SK-N-SH (cell line): ENCODE measurements around the gene DNAJC16. TPM values are rescaled to one million over a fixed set of nuclear protein-coding genes. Genes with fewer than 3 reads are reported as not detected.

Source experiments
- CTCF ChIA-PET: fragments of 300-600, 350-600 bp; formaldehyde crosslinking; extraction: SDS; loops from one replicate; lab custom pipeline; 2021; lab: Yijun Ruan, JAX
- POLR2A ChIA-PET: fragments of 350-600 bp; sonication (Branson Sonifier 250); formaldehyde crosslinking; extraction: SDS; loops from one replicate; lab custom pipeline; 2020; ENCODE audit warnings: antibody characterized with exemption, inconsistent platforms; lab: Yijun Ruan, JAX
- DNase-seq: peaks from one replicate; pipeline ENCODE4 v3.0.0; 2012
- H2AFZ ChIP-seq: fragments of 200-600 bp; sonication (generic); 2 replicates; pipeline ENCODE4 v1.8.1; 2016; ENCODE audit warnings: antibody characterized with exemption, mild to moderate bottlenecking, low read depth
- H3F3A ChIP-seq: fragments of 200-600 bp; sonication (generic); replicated peaks from 2 replicates; pipeline ENCODE3; 2016; ENCODE audit warnings: antibody characterized with exemption, mild to moderate bottlenecking; ENCODE audit not compliant: insufficient read depth
- H3K27ac ChIP-seq, 2 experiments: fragments of 200-500 bp in 1 of 2; fragments of 200-600 bp in 1 of 2; sonication (Bioruptor generic) in 1 of 2; sonication (generic), shearing (Covaris generic) in 1 of 2; 2 replicates each; pipeline versions ENCODE4 v1.5.1 to v1.6.1; 2014 to 2016; ENCODE audit warnings: low read depth in 2 of 2, inconsistent platforms in 1 of 2, low read length in 1 of 2, mild to moderate bottlenecking in 1 of 2, mixed read lengths in 1 of 2
- H3K27me3 ChIP-seq: fragments of 200-600 bp; sonication (generic), shearing (Covaris generic); 2 replicates; pipeline ENCODE4 v1.6.1; 2016; ENCODE audit warnings: mixed run types; ENCODE audit not compliant: insufficient read depth
- H3K36me3 ChIP-seq, 2 experiments: fragments of 200-500 bp in 1 of 2; fragments of 200-600 bp in 1 of 2; sonication (Bioruptor generic) in 1 of 2; sonication (generic) in 1 of 2; replicated peaks in 1 of 2; 2 replicates each; pipeline versions ENCODE3 to v1.5.1; 2014 to 2016; ENCODE audit warnings: low read length in 1 of 2, mild to moderate bottlenecking in 1 of 2; ENCODE audit not compliant: insufficient read depth in 2 of 2, control insufficient read depth in 1 of 2
- H3K4me1 ChIP-seq, 2 experiments: fragments of 200-500 bp in 1 of 2; fragments of 200-600 bp in 1 of 2; sonication (Bioruptor generic) in 1 of 2; sonication (generic), shearing (Covaris generic) in 1 of 2; 2 replicates each; pipeline versions ENCODE4 v1.5.1 to v1.6.1; 2014 to 2016; ENCODE audit warnings: low read depth in 1 of 2, low read length in 1 of 2, mixed run types in 1 of 2; ENCODE audit not compliant: insufficient read depth in 2 of 2, control insufficient read depth in 1 of 2
- H3K4me2 ChIP-seq: fragments of 200-600 bp; sonication (generic), shearing (Covaris generic); 2 replicates; pipeline ENCODE4 v1.6.1; 2017; ENCODE audit warnings: mixed run types
- H3K4me3 ChIP-seq, 2 experiments: fragments of 200-500 bp in 1 of 2; fragments of 200-600 bp in 1 of 2; sonication (Bioruptor generic) in 1 of 2; sonication (generic), shearing (Covaris generic) in 1 of 2; 2 replicates each; pipeline versions ENCODE4 v1.5.1 to v1.8.1; 2014 to 2016; ENCODE audit warnings: low read depth in 2 of 2, inconsistent platforms in 1 of 2, low read length in 1 of 2, mild to moderate bottlenecking in 1 of 2, mixed read lengths in 1 of 2, moderate library complexity in 1 of 2
- H3K79me2 ChIP-seq: fragments of 200-600 bp; sonication (generic); 2 replicates; pipeline ENCODE4 v1.8.1; 2017; ENCODE audit warnings: mild to moderate bottlenecking; ENCODE audit not compliant: insufficient read depth
- H3K9ac ChIP-seq: fragments of 200-600 bp; sonication (generic); 2 replicates; pipeline ENCODE4 v1.6.1; 2017; ENCODE audit warnings: mixed run types
- H3K9me2 ChIP-seq: fragments of 200-600 bp; sonication (generic); 2 replicates; pipeline ENCODE4 v1.6.1; 2017; ENCODE audit warnings: mixed run types
- H3K9me3 ChIP-seq: fragments of 200-600 bp; sonication (generic); 2 replicates; pipeline ENCODE4 v1.6.1; 2017; ENCODE audit warnings: mixed run types, mild to moderate bottlenecking, moderate library complexity
- H4K20me1 ChIP-seq: fragments of 200-600 bp; sonication (generic); 2 replicates; pipeline ENCODE4 v1.6.1; 2017; ENCODE audit warnings: mild to moderate bottlenecking, mixed run types; ENCODE audit not compliant: insufficient read depth
- CTCF ChIP-seq: fragments of 200-600 bp; sonication (generic); IDR thresholded peaks from 2 replicates; pipeline ENCODE4 v1.6.1; 2017; ENCODE audit warnings: antibody characterized with exemption, mild to moderate bottlenecking, moderate library complexity
- ELF1 ChIP-seq: IDR thresholded peaks from 2 replicates; pipeline ENCODE4 v1.4.0; 2012
- EP300 ChIP-seq, 2 experiments: IDR thresholded peaks; 2 replicates each; pipeline versions ENCODE4 v1.4.0 to v1.6.1; 2012; ENCODE audit warnings: borderline replicate concordance in 1 of 2, low read depth in 1 of 2, low read length in 1 of 2
- EZH2phosphoT487 ChIP-seq: fragments of 200-600 bp; sonication (generic); IDR thresholded peaks from 2 replicates; pipeline ENCODE4 v1.6.1; 2017; ENCODE audit warnings: low read depth, mixed run types, mild to moderate bottlenecking, antibody characterized with exemption, moderate library complexity, borderline replicate concordance
- FOSL2 ChIP-seq: IDR thresholded peaks from 2 replicates; pipeline ENCODE4 v1.4.0; 2012; ENCODE audit warnings: low read depth, mild to moderate bottlenecking, moderate library complexity, borderline replicate concordance
- FOXJ3 ChIP-seq: sonication (generic); formaldehyde crosslinking; IDR thresholded peaks from 2 replicates; pipeline ENCODE4 v1.5.1; 2020; ENCODE audit warnings: mild to moderate bottlenecking, missing genetic modification reagents
- GATA2 ChIP-seq: sonication (generic); formaldehyde crosslinking; IDR thresholded peaks from 2 replicates; pipeline ENCODE4 v1.5.0; 2020; ENCODE audit warnings: mild to moderate bottlenecking, missing genetic modification reagents
- MXI1 ChIP-seq: IDR thresholded peaks from 2 replicates; pipeline ENCODE4 v1.6.1; 2012; ENCODE audit warnings: mild to moderate bottlenecking, low read depth, low read length, improper control_type of control experiment
- NFIC ChIP-seq: IDR thresholded peaks from 2 replicates; pipeline ENCODE4 v1.4.0; 2012; ENCODE audit warnings: borderline replicate concordance
- POLR2AphosphoS5 ChIP-seq: IDR thresholded peaks from 2 replicates; pipeline ENCODE4 v1.6.1; 2012; ENCODE audit warnings: low read depth, low read length
- RAD21 ChIP-seq: IDR thresholded peaks from 2 replicates; pipeline ENCODE4 v1.6.1; 2012; ENCODE audit warnings: mild to moderate bottlenecking, low read length
- RCOR1 ChIP-seq: fragments of 150-350 bp; IDR thresholded peaks from 2 replicates; pipeline ENCODE4 v1.6.1; 2017; ENCODE audit warnings: antibody characterized with exemption, low read length
- RFX5 ChIP-seq: IDR thresholded peaks from 2 replicates; pipeline ENCODE4 v1.6.1; 2012; ENCODE audit warnings: mild to moderate bottlenecking, improper control_type of control experiment, low read length
- RXRA ChIP-seq: IDR thresholded peaks from 2 replicates; pipeline ENCODE4 v1.4.0; 2012; ENCODE audit warnings: low read depth, mild to moderate bottlenecking, borderline replicate concordance
- SIN3A ChIP-seq: IDR thresholded peaks from 2 replicates; pipeline ENCODE4 v1.6.1; 2012; ENCODE audit warnings: low read depth, mild to moderate bottlenecking, low read length, moderate library complexity, borderline replicate concordance
- TCF12 ChIP-seq: IDR thresholded peaks from 2 replicates; pipeline ENCODE4 v1.4.0; 2012
- TEAD4 ChIP-seq: IDR thresholded peaks from 2 replicates; pipeline ENCODE4 v1.4.0; 2012; ENCODE audit warnings: mild to moderate bottlenecking, borderline replicate concordance; ENCODE audit not compliant: insufficient read depth
- YY1 ChIP-seq: IDR thresholded peaks from 2 replicates; pipeline ENCODE4 v1.4.0; 2012; ENCODE audit warnings: low read depth, mild to moderate bottlenecking
- WGBS: methylation state at CpG from one replicate; pipeline ENCODE4 v1.1.6; 2017; ENCODE audit warnings: low lambda C conversion rate; 5-methylcytosine and 5-hydroxymethylcytosine counted together
- polyA plus RNA-seq, 3 experiments: library from polyadenylated mRNA; depleted of rRNA; stranded (reverse); fragments of >200 nt; gene quantifications; 2 replicates each; pipeline ENCODE4 v1.2.3, GENCODE V29; 2012
- TF ChIP-seq, protein P1 (sequence below): IDR thresholded peaks from 2 replicates; pipeline ENCODE4 v1.4.0; 2012; ENCODE audit warnings: low read depth

Gene DNAJC16
- polyA plus RNA-seq, 1 of the 3 experiments (the other 2 are of a cell fraction), result 8.4 TPM

DNA sequence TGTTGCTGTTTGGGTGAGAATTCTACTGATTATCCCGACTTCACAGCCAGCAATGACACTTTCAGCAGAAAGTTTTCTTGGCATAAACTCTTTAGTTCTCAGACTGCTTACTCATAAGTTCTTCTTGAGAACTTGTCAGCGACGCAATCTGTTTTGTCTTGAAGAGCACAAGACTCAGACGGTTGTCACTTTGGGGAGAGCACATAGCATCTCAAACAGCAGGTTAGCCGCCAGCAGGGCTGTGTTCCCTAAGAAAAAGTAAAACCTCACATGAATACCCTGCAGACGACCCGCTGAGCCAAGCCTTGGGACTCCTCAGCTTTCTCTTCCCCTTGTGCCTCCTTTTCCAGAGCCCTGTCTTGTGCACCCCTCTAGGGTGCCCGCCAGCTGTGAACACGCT is 46.8 kb downstream of the DNAJC16 start:
- 97% methylated on average over 9 of the region's 9 CpGs for WGBS
- no peak for DNase-seq
- H3K9me2 ChIP-seq, result no peaks in the 10 kb centered on the region
- H3K4me2 ChIP-seq, result no peak overlapping the region
- H3K9me3 ChIP-seq, result no peaks in the 10 kb centered on the region
- H3K27ac ChIP-seq, result no peak overlapping the region
- no peak overlapping the region for H2AFZ ChIP-seq
- TF ChIP-seq FOXJ3, result no peak
- TF ChIP-seq MXI1, result no peak
- no peak for TF ChIP-seq CTCF
- TF ChIP-seq EP300 (IDR thresholded peaks at IDR 0.05; ENCODE audit: borderline replicate concordance in 1 of 2, low read depth in 1 of 2, low read length in 1 of 2), result no peak
- no peak for TF ChIP-seq RAD21
- no peak for TF ChIP-seq GATA2
- TF ChIP-seq, protein P1, sequence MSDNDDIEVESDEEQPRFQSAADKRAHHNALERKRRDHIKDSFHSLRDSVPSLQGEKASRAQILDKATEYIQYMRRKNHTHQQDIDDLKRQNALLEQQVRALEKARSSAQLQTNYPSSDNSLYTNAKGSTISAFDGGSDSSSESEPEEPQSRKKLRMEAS, result no peak
- TF ChIP-seq RXRA, result no peak
- TF ChIP-seq TCF12, result no peak
- TF ChIP-seq NFIC, result no peak
- TF ChIP-seq TEAD4, result no peak
- no peak for TF ChIP-seq RFX5
- no peak for TF ChIP-seq POLR2AphosphoS5
- peaks cover 16 to 27% of the 10 kb centered on the region in 2 experiments for H3K36me3 ChIP-seq
- H4K20me1 ChIP-seq, result no peaks in the 10 kb centered on the region
- POLR2A ChIA-PET, result no interaction called here
- H3K4me1 ChIP-seq, result no peaks in the 10 kb centered on the region; a peak in 2 of 4 replicates
- H3K79me2 ChIP-seq, result no peaks in the 10 kb centered on the region
- H3K4me3 ChIP-seq, result no peak overlapping the region
- H3K9ac ChIP-seq, result no peak overlapping the region
- peaks cover 4% of the 10 kb centered on the region for H3F3A ChIP-seq
- CTCF ChIA-PET, result no interaction called here
- no peaks in the 10 kb centered on the region for H3K27me3 ChIP-seq

GRCh38 chr1:15574741-15575140 is 48.1 kb downstream of the DNAJC16 start:
- H4K20me1 ChIP-seq, result no peaks in the 10 kb centered on the region
- peaks cover 12 to 22% of the 10 kb centered on the region in 2 experiments for H3K36me3 ChIP-seq
- TF ChIP-seq RCOR1 (no peak), MXI1 (no peak), FOSL2 (no peak), EZH2phosphoT487 (no peak), YY1 (no peak), SIN3A (no peak), ELF1 (no peak)
- no peak overlapping the region for H3K9ac ChIP-seq
- H3K27ac ChIP-seq, result no peak overlapping the region
- DNase-seq, result no peak
- H3K4me1 ChIP-seq, result no peaks in the 10 kb centered on the region; a peak in 2 of 4 replicates
- 92% methylated on average over 6 of the region's 6 CpGs for WGBS
- no peak overlapping the region for H3K4me2 ChIP-seq
- no peak overlapping the region for H3K4me3 ChIP-seq
- ChIA-PET CTCF (no interaction called here), POLR2A (no interaction called here)
- peaks cover 6% of the 10 kb centered on the region for H3F3A ChIP-seq
- H3K27me3 ChIP-seq, result no peaks in the 10 kb centered on the region
- no peaks in the 10 kb centered on the region for H3K79me2 ChIP-seq
- no peak overlapping the region for H2AFZ ChIP-seq
- no peaks in the 10 kb centered on the region for H3K9me3 ChIP-seq
- no peaks in the 10 kb centered on the region for H3K9me2 ChIP-seq
